Measurements from ENCODE around the gene TFB2M.

GRCh38 chr1:246582301-246583055 is 16.4 kb upstream of the TFB2M start:
- no peak for TF ChIP-seq CTCF (IDR thresholded peaks at IDR 0.05; ENCODE audit: low read depth, low read length)
- TF ChIP-seq EZH2phosphoT487 (IDR thresholded peaks at IDR 0.05; ENCODE audit: low read depth) = no peak
